Naive thymus-derived CD4-positive, alpha-beta T cell (primary cell): ENCODE measurements around the gene ZNF691. TPM values are rescaled to one million over a fixed set of nuclear protein-coding genes. Genes with fewer than 3 reads are reported as not detected.

ENCODE experiments used
- ATAC-seq: fragments of 150-1000 bp; cut with Tn5 transposase; 2 replicates; pipeline ENCODE4 v1.10.0; 2021; ENCODE audit warnings: mild to moderate bottlenecking, moderate library complexity
- CTCF ChIA-PET: fragments of 350-600 bp; sonication (Branson Sonifier 250); formaldehyde crosslinking; loops from one replicate; lab custom pipeline; 2021; ENCODE audit warnings: antibody characterized with exemption; lab: Charles Lee
- POLR2A ChIA-PET: fragments of 350-600 bp; sonication (Branson Sonifier 250); formaldehyde crosslinking; loops from one replicate; lab custom pipeline; 2021; ENCODE audit warnings: antibody characterized with exemption, inconsistent platforms; lab: Charles Lee
- DNase-seq, 9 donors: peaks; one replicate each; pipeline versions ENCODE4 v3.0.0 to v3.0.0-alpha.2; 2020 to 2022; ENCODE audit warnings: mixed read lengths in 1 of 9
- H3K27ac ChIP-seq: one replicate; pipeline ENCODE4 v1.7.0; 2013; ENCODE audit warnings: mild to moderate bottlenecking, low read depth, low read length, moderate library complexity
- H3K27me3 ChIP-seq, 2 donors: one replicate each; pipeline ENCODE4 v1.7.0; 2013; ENCODE audit warnings: low read length in 2 of 2, mild to moderate bottlenecking in 2 of 2, moderate library complexity in 2 of 2; ENCODE audit not compliant: control insufficient read depth in 2 of 2, insufficient read depth in 2 of 2
- H3K36me3 ChIP-seq, 3 experiments: 1 replicate in 2 of 3; 2 replicates in 1 of 3; pipeline ENCODE4 v1.7.0; 2013; ENCODE audit warnings: low read length in 3 of 3, mild to moderate bottlenecking in 3 of 3, moderate library complexity in 1 of 3; ENCODE audit not compliant: insufficient read depth in 3 of 3, control insufficient read depth in 2 of 3
- H3K4me1 ChIP-seq, 2 donors: one replicate each; pipeline ENCODE4 v1.7.0; 2013; ENCODE audit warnings: low read length in 2 of 2, mild to moderate bottlenecking in 2 of 2, moderate library complexity in 1 of 2; ENCODE audit not compliant: control insufficient read depth in 2 of 2, insufficient read depth in 2 of 2
- H3K4me3 ChIP-seq: 2 replicates; pipeline ENCODE4 v1.7.0; 2013; ENCODE audit warnings: mild to moderate bottlenecking, low read length
- H3K9me3 ChIP-seq, 3 experiments: 1 replicate in 2 of 3; 2 replicates in 1 of 3; pipeline ENCODE4 v1.7.0; 2013; ENCODE audit warnings: low read length in 3 of 3; ENCODE audit not compliant: control insufficient read depth in 2 of 3
- H3K27ac Mint-ChIP-seq, 9 donors: one replicate each; pipeline ENCODE4 v1.8.0; 2020 to 2022; ENCODE audit warnings: mixed read lengths in 9 of 9, mild to moderate bottlenecking in 8 of 9, moderate library complexity in 5 of 9, inconsistent platforms in 2 of 9
- H3K27me3 Mint-ChIP-seq, 5 donors: one replicate each; pipeline ENCODE4 v1.8.0; 2021 to 2022; ENCODE audit warnings: mixed read lengths in 5 of 5, mild to moderate bottlenecking in 1 of 5
- H3K36me3 Mint-ChIP-seq, 5 donors: one replicate each; pipeline ENCODE4 v1.8.0; 2020 to 2022; ENCODE audit warnings: mixed read lengths in 5 of 5, mild to moderate bottlenecking in 3 of 5, inconsistent platforms in 1 of 5
- H3K4me1 Mint-ChIP-seq, 7 donors: one replicate each; pipeline ENCODE4 v1.8.0; 2020 to 2022; ENCODE audit warnings: mixed read lengths in 7 of 7, mild to moderate bottlenecking in 3 of 7, inconsistent platforms in 1 of 7
- H3K4me3 Mint-ChIP-seq, 10 donors: one replicate each; pipeline ENCODE4 v1.8.0; 2020 to 2022; ENCODE audit warnings: mild to moderate bottlenecking in 10 of 10, mixed read lengths in 10 of 10, moderate library complexity in 6 of 10, inconsistent platforms in 2 of 10
- H3K9me3 Mint-ChIP-seq, 11 donors: one replicate each; pipeline ENCODE4 v1.8.0; 2020 to 2022; ENCODE audit warnings: mixed read lengths in 11 of 11, mild to moderate bottlenecking in 4 of 11, inconsistent platforms in 1 of 11, moderate library complexity in 1 of 11
- intact Hi-C, 2 donors: fragments of 100-400 bp; cut with micrococcal nuclease; formaldehyde crosslinking; loops; one replicate each; pipeline ENCODE4 v1.15.1; 2023
- polyA plus RNA-seq, 2 donors: library from polyadenylated mRNA; unstranded; fragments of 300-500 nt; fragmentation: Illumina TruSeq; gene quantifications; one replicate each; pipeline ENCODE4 v1.2.3, GENCODE V29; 2021
- total RNA-seq, 6 experiments: library from RNA in 5 of 6; stranded (reverse) in 5 of 6; gene quantifications; 1 replicate in 5 of 6; 2 replicates in 1 of 6; pipeline ENCODE4 v1.2.3 and lab custom pipeline; 2021 to 2026

Gene ZNF691
- total and polyA plus RNA-seq, 7 experiments from 2014 or later = 3.5 to 17.2 (median 12.4) TPM

DNA sequence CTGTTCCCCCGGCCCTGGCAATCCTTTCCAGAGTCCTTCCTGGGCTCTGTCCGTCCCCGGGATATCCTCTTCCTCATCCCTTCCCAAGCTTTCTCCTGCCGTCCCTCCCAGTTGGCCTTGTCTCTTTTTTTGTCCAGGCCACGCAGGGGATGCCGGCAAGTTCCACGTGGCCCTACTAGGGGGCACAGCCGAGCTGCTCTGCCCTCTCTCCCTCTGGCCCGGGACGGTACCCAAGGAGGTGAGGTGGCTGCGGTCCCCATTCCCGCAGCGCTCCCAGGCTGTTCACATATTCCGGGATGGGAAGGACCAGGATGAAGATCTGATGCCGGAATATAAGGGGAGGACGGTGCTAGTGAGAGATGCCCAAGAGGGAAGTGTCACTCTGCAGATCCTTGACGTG is 15.8 kb upstream of the ZNF691 start:
- Mint-ChIP-seq H3K4me3 (no peak overlapping the region), H3K36me3 (peaks cover 0 to 25% (median 7%) of the 10 kb centered on the region in 5 donors), H3K27me3 (no peaks in the 10 kb centered on the region), H3K9me3 (no peaks in the 10 kb centered on the region), H3K27ac (no peak overlapping the region), H3K4me1 (no peaks in the 10 kb centered on the region)
- H3K27me3 ChIP-seq = no peaks in the 10 kb centered on the region
- ATAC-seq = no peak
- intact Hi-C loops = no loop called here
- no peaks in the 10 kb centered on the region for H3K36me3 ChIP-seq
- H3K9me3 ChIP-seq = no peaks in the 10 kb centered on the region
- ChIA-PET POLR2A (no interaction called here), CTCF (no interaction called here)
- no peaks in the 10 kb centered on the region for H3K4me1 ChIP-seq
- DNase-seq = no peak
- H3K27ac ChIP-seq = no peak overlapping the region
- no peak overlapping the region for H3K4me3 ChIP-seq

DNA sequence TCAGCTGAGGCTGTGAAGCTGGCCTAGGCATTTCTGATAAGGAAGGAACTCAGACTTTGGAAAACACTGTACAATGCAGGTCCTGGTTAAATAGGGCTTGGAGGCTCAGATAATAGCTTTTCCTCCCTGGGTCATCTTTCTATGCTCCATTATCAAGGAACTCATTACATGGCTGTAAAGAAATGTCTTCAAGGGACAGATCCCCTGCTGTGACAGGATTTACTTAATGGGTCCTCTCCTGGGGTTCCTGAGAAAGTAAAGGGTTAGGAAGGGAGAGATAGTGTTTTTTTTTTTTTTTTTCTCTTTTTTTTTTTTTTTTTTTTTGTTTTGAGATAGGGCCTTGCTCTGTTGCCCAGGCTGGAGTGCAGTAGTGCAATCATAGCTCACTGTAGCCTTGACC is 15.1 kb upstream of the ZNF691 start:
- intact Hi-C loops = no loop called here
- Mint-ChIP-seq H3K4me1 (no peaks in the 10 kb centered on the region), H3K27me3 (no peaks in the 10 kb centered on the region), H3K36me3 (peaks cover 0 to 29% (median 7%) of the 10 kb centered on the region in 5 donors), H3K27ac (no peak overlapping the region), H3K4me3 (no peak overlapping the region), H3K9me3 (no peaks in the 10 kb centered on the region)
- DNase-seq = no peak
- no peak for ATAC-seq
- Histone ChIP-seq H3K4me3 (no peak overlapping the region), H3K9me3 (no peaks in the 10 kb centered on the region), H3K27ac (no peak overlapping the region), H3K27me3 (no peaks in the 10 kb centered on the region), H3K4me1 (no peaks in the 10 kb centered on the region), H3K36me3 (no peaks in the 10 kb centered on the region)
- ChIA-PET POLR2A (no interaction called here), CTCF (no interaction called here)

DNA sequence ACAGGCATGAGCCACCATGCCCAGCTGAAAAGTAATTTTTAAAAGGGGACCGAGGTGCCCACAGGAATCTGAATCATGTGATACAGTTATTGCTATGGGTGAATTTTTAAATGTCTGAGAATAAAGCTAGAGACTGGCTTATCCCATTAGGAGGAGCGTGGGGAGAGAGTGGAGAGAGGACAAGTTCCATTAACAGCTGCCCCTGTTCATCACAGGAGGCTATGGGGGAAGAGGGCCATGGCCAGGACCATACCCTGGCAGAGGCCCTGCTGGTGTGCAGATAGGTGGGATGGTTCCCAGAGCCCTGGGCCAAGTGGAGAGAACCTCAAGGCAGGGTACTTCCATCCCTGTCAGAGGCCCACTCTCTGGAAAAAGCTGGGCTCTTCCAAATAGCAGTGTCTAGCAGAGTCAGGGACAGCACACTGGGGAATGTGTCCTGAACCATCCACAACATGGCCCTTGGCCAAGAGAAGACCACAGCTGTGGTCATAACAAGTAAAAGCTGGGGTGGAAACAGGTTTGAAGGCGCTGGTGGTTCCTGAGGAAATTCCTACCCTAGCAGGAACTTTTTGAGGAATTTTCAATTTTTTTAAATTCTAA is 13.7 kb upstream of the ZNF691 start:
- H3K27ac ChIP-seq = no peak overlapping the region
- no peaks in the 10 kb centered on the region for H3K4me1 ChIP-seq
- no peaks in the 10 kb centered on the region for H3K9me3 ChIP-seq
- intact Hi-C loops = no loop called here
- H3K36me3 ChIP-seq = no peaks in the 10 kb centered on the region
- ChIA-PET POLR2A (no interaction called here), CTCF (interaction anchor here (0.8 kb wide), 1 partner anchor 1482 kb away, joined by 3 read pairs; no protein-coding TSS in a partner anchor)
- H3K4me1 Mint-ChIP-seq = no peaks in the 10 kb centered on the region
- H3K4me3 Mint-ChIP-seq = no peak overlapping the region
- peaks cover 0 to 32% (median 7%) of the 10 kb centered on the region in 5 donors for H3K36me3 Mint-ChIP-seq
- no peak overlapping the region for H3K27ac Mint-ChIP-seq
- H3K27me3 Mint-ChIP-seq = no peaks in the 10 kb centered on the region
- no peak for ATAC-seq
- no peaks in the 10 kb centered on the region for H3K9me3 Mint-ChIP-seq
- no peak for DNase-seq
- no peak overlapping the region for H3K4me3 ChIP-seq
- no peaks in the 10 kb centered on the region for H3K27me3 ChIP-seq

DNA sequence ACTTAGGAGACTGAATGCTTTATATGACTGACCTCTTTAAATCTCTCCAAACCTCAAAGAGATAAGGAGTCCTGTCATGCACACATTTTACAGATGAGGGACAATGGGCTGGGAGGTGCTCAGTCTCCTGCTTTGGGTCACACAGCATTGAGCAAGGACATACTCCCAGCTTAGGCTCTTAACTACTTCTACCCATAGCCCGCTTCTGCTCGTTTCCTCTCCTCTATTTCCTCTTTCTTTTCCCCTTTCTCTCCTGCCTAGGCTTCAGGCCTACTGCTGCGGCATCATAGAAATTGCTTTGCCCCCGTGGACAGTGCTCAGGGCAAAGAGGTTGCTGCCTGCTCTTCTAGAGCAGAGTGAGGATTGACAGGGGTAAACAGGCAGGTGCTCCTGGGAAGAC is 12.4 kb upstream of the ZNF691 start:
- Histone ChIP-seq H3K9me3 (no peaks in the 10 kb centered on the region), H3K4me1 (no peaks in the 10 kb centered on the region), H3K27ac (no peak overlapping the region), H3K36me3 (no peaks in the 10 kb centered on the region), H3K27me3 (no peaks in the 10 kb centered on the region), H3K4me3 (no peak overlapping the region)
- H3K36me3 Mint-ChIP-seq = peaks cover 0 to 28% (median 7%) of the 10 kb centered on the region in 5 donors
- no peaks in the 10 kb centered on the region for H3K27me3 Mint-ChIP-seq
- no peaks in the 10 kb centered on the region for H3K9me3 Mint-ChIP-seq
- ChIA-PET POLR2A (no interaction called here), CTCF (interaction anchor here (0.6 kb wide), 1 partner anchor 18 kb away, joined by 3 read pairs; no protein-coding TSS in a partner anchor)
- intact Hi-C loops = no loop called here
- no peak overlapping the region for H3K27ac Mint-ChIP-seq
- ATAC-seq (no peak), DNase-seq (no peak)
- H3K4me3 Mint-ChIP-seq = no peak overlapping the region
- no peaks in the 10 kb centered on the region for H3K4me1 Mint-ChIP-seq

DNA sequence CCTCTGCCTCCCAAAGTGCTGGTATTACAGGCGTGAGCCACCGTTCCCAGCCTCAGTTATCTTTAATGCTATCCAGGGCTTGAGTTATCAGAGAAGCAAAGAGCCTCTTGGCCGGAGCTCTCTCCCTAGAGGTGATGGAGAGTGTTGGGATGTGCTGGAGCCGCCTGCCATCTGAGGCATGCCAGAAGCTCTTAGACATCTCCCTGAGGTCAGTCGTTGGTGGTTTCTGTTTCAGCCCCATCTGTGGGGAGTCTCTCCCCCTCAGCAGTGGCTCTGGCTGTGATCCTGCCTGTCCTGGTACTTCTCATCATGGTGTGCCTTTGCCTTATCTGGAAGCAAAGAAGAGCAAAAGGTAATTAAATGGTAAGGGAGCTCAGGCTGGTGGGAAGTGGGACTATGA is 11.6 kb upstream of the ZNF691 start:
- Mint-ChIP-seq H3K27me3 (no peaks in the 10 kb centered on the region), H3K36me3 (peaks cover 0 to 23% (median 7%) of the 10 kb centered on the region in 5 donors), H3K4me3 (no peak overlapping the region), H3K9me3 (no peaks in the 10 kb centered on the region), H3K4me1 (no peaks in the 10 kb centered on the region), H3K27ac (no peak overlapping the region)
- ATAC-seq (no peak), DNase-seq (no peak)
- intact Hi-C loops = no loop called here
- no peaks in the 10 kb centered on the region for H3K36me3 ChIP-seq
- POLR2A ChIA-PET = interaction anchor here (0.7 kb wide), 1 partner anchor 240 kb away, joined by 3 read pairs; no protein-coding TSS in a partner anchor
- H3K27me3 ChIP-seq = no peaks in the 10 kb centered on the region
- CTCF ChIA-PET = no interaction called here
- H3K9me3 ChIP-seq = no peaks in the 10 kb centered on the region
- H3K4me1 ChIP-seq = no peaks in the 10 kb centered on the region
- no peak overlapping the region for H3K27ac ChIP-seq
- no peak overlapping the region for H3K4me3 ChIP-seq

DNA sequence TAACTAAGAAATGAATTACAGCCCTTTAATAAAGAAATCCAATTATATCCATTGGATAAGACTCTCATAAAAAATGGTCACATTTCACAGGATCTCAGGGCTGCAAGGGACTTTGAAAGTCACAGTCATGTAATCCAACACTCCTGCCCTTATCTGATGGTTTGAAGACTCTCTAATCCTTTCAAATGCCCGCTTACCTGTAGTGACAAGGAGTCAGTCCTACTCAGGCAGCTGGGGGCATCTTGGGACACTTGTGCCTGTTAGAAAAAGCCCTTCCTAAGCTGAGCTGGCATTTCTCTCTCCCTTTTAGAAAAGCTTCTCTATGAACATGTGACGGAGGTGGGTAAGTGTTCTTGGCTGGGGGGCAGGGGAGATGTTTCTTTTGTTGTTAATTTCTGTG is 11.0 kb upstream of the ZNF691 start:
- no peak for ATAC-seq

DNA sequence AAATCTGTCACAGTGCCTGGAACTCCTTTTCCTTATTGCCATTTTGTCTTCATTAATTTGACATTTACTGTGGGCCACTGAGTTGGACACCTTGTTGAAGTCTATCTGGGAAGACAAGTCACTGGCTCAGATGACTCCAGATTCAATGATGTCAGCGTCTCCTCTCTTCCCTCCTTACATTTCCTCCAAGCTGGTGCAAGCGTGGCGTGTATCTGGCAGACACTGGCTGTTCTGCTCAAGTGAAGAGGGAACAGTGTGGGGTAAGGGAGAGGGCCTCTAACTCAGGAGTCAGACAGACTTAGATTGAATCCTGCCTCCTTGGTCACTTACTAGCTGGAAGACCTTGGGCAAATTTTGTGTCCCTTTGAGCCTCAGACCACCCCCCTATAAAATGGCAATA is 8.7 kb upstream of the ZNF691 start:
- CTCF ChIA-PET = no interaction called here
- no peaks in the 10 kb centered on the region for H3K27me3 Mint-ChIP-seq
- Histone ChIP-seq H3K4me1 (no peaks in the 10 kb centered on the region), H3K36me3 (no peaks in the 10 kb centered on the region), H3K9me3 (no peaks in the 10 kb centered on the region), H3K27me3 (no peaks in the 10 kb centered on the region), H3K27ac (no peak overlapping the region), H3K4me3 (no peak overlapping the region)
- DNase-seq = no peak
- H3K36me3 Mint-ChIP-seq = peaks cover 0 to 18% (median 6%) of the 10 kb centered on the region in 5 donors
- POLR2A ChIA-PET = no interaction called here
- H3K27ac Mint-ChIP-seq = no peak overlapping the region
- ATAC-seq = no peak
- intact Hi-C loops = no loop called here
- H3K9me3 Mint-ChIP-seq = no peaks in the 10 kb centered on the region
- no peaks in the 10 kb centered on the region for H3K4me1 Mint-ChIP-seq
- no peak overlapping the region for H3K4me3 Mint-ChIP-seq

More for the DNA sequence above, 11.0 kb upstream of the ZNF691 start:
- no peaks in the 10 kb centered on the region for H3K36me3 ChIP-seq
- peaks cover 0 to 17% (median 4%) of the 10 kb centered on the region in 5 donors for H3K36me3 Mint-ChIP-seq
- H3K27ac Mint-ChIP-seq = no peak overlapping the region
- POLR2A ChIA-PET = interaction anchor here (0.7 kb wide), 1 partner anchor 239 kb away, joined by 3 read pairs; no protein-coding TSS in a partner anchor
- no peaks in the 10 kb centered on the region for H3K4me1 Mint-ChIP-seq
- no peak overlapping the region for H3K4me3 ChIP-seq
- H3K4me1 ChIP-seq = no peaks in the 10 kb centered on the region
- intact Hi-C loops = no loop called here
- H3K4me3 Mint-ChIP-seq = no peak overlapping the region
- no peaks in the 10 kb centered on the region for H3K9me3 ChIP-seq
- H3K27ac ChIP-seq = no peak overlapping the region
- no peaks in the 10 kb centered on the region for H3K27me3 Mint-ChIP-seq
- no peaks in the 10 kb centered on the region for H3K27me3 ChIP-seq
- H3K9me3 Mint-ChIP-seq = no peaks in the 10 kb centered on the region
- CTCF ChIA-PET = interaction anchor here (1.2 kb wide), 1 partner anchor 238 kb away, joined by 3 read pairs; no protein-coding TSS in a partner anchor
- no peak for DNase-seq
